Liver (tissue), 3 donors: ENCODE data around the gene GRM1.

ENCODE experiments used
- EGR1 ChIP-seq, 2 donors: IDR thresholded peaks; 2 replicates each; pipeline ENCODE4 v1.6.1; 2016 to 2018; ENCODE audit warnings: antibody characterized with exemption in 2 of 2, low read depth in 2 of 2
- GABPA ChIP-seq, 2 donors: IDR thresholded peaks in 1 of 2; conservative IDR thresholded peaks in 1 of 2; 2 replicates each; pipeline ENCODE4 v1.6.1; 2016; ENCODE audit warnings: antibody characterized with exemption in 2 of 2, mild to moderate bottlenecking in 1 of 2, moderate library complexity in 1 of 2
- JUND ChIP-seq, 2 donors: IDR thresholded peaks; 2 replicates each; pipeline ENCODE4 v1.6.1; 2016; ENCODE audit warnings: antibody characterized with exemption in 2 of 2
- MAX ChIP-seq: IDR thresholded peaks from 2 replicates; pipeline ENCODE4 v1.6.1; 2016; ENCODE audit warnings: antibody characterized with exemption
- TF ChIP-seq, protein P1 (sequence below): fragments of 150-350 bp; IDR thresholded peaks from 2 replicates; pipeline ENCODE4 v1.5.1; 2017; ENCODE audit warnings: improper control_type of control experiment, low read depth, low read length; ENCODE audit not compliant: missing input control
- donor health status: healthy.
- donor health status: healthy.

DNA sequence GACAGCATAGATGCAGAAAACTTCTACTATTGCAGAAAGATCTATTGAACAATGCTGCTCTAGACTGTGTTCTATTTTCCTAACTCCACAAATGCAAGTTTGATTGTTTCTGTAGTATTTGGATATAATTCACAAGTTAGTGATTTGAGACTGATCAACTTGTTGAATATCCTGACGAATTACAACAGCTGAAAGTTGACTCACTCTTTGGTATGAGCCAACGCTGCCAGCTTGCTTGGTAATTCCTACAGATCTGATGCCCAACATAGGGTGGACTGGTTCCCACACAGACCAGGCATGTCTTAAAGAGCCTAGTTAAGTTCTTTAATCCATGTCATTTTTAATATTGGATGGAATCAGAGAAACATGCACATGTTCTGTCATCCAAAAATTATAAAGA lies 283.7 kb downstream of the GRM1 start:
- TF ChIP-seq, protein P1, sequence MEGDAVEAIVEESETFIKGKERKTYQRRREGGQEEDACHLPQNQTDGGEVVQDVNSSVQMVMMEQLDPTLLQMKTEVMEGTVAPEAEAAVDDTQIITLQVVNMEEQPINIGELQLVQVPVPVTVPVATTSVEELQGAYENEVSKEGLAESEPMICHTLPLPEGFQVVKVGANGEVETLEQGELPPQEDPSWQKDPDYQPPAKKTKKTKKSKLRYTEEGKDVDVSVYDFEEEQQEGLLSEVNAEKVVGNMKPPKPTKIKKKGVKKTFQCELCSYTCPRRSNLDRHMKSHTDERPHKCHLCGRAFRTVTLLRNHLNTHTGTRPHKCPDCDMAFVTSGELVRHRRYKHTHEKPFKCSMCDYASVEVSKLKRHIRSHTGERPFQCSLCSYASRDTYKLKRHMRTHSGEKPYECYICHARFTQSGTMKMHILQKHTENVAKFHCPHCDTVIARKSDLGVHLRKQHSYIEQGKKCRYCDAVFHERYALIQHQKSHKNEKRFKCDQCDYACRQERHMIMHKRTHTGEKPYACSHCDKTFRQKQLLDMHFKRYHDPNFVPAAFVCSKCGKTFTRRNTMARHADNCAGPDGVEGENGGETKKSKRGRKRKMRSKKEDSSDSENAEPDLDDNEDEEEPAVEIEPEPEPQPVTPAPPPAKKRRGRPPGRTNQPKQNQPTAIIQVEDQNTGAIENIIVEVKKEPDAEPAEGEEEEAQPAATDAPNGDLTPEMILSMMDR, result no peak
- TF ChIP-seq JUND (IDR thresholded peaks at IDR 0.05) (no peak), EGR1 (IDR thresholded peaks at IDR 0.05; ENCODE audit: low read depth in 2 of 2) (no peak), MAX (no peak), GABPA (IDR thresholded peaks at IDR 0.05 in 1 of 2, conservative IDR thresholded peaks at IDR 0.05 in 1 of 2) (no peak)
